Transverse colon (tissue), 3 donors: ENCODE measurements around the gene FNTB.

Experiments
- CTCF ChIP-seq, 5 experiments: fragments of 200-600 bp in 3 of 5; fragments of 450-650 bp in 2 of 5; sonication (generic) in 3 of 5; IDR thresholded peaks; 1 replicate in 2 of 5; 2 replicates in 3 of 5; pipeline ENCODE4 v1.5.1; 2016 to 2017; ENCODE audit warnings: antibody characterized with exemption in 5 of 5, inconsistent platforms in 3 of 5, mild to moderate bottlenecking in 2 of 5, moderate library complexity in 1 of 5
- POLR2A ChIP-seq: fragments of 450-650 bp; IDR thresholded peaks from one replicate; pipeline ENCODE4 v1.6.1; 2016; ENCODE audit warnings: antibody characterized with exemption, mild to moderate bottlenecking, moderate library complexity

- TF ChIP-seq CTCF (IDR thresholded peaks at IDR 0.05) (no peak), POLR2A (no peak)
These were observed 59.0 kb downstream of the FNTB start for GRCh38 chr14:65045709-65046108.
